Fibroblast of lung (primary cell): ENCODE measurements around the gene PCSK5. TPM values are rescaled to one million over a fixed set of nuclear protein-coding genes. Genes with fewer than 3 reads are reported as not detected.

ENCODE experiments used
- DNase-seq, 2 donors: peaks; one replicate each; pipeline versions ENCODE4 v3.0.0 to v3.0.0-alpha.2; 2010; ENCODE audit warnings: low read depth in 2 of 2
- H2AFZ ChIP-seq: 2 replicates; pipeline ENCODE4 v1.5.1; 2012; ENCODE audit warnings: low read length, control low read depth, inconsistent platforms
- H3K27ac ChIP-seq: 2 replicates; pipeline ENCODE4 v1.5.1; 2011; ENCODE audit warnings: low read length, control low read depth; ENCODE audit not compliant: insufficient read depth
- H3K27me3 ChIP-seq: 2 replicates; pipeline ENCODE4 v1.5.1; 2011; ENCODE audit warnings: mild to moderate bottlenecking, low read length; ENCODE audit not compliant: control insufficient read depth, insufficient read depth
- H3K36me3 ChIP-seq: 2 replicates; pipeline ENCODE4 v1.5.1; 2011; ENCODE audit warnings: low read length; ENCODE audit not compliant: control insufficient read depth, insufficient read depth
- H3K4me1 ChIP-seq: 2 replicates; pipeline ENCODE4 v1.5.1; 2011; ENCODE audit warnings: low read length; ENCODE audit not compliant: control insufficient read depth, insufficient read depth; ENCODE audit errors: extremely low read depth
- H3K4me2 ChIP-seq: 2 replicates; pipeline ENCODE4 v1.5.1; 2011; ENCODE audit warnings: low read length, control low read depth; ENCODE audit not compliant: insufficient read depth; ENCODE audit errors: extremely low read depth
- H3K4me3 ChIP-seq, 4 experiments: fragments of 200-600 bp in 1 of 4; sonication (generic) in 1 of 4; replicated peaks in 1 of 4; 2 replicates each; pipeline ENCODE4 v1.5.1; 2011 to 2016; ENCODE audit warnings: low read length in 4 of 4, low read depth in 3 of 4, mild to moderate bottlenecking in 3 of 4, control low read depth in 2 of 4, inconsistent platforms in 1 of 4, mixed read lengths in 1 of 4; ENCODE audit not compliant: insufficient read depth in 1 of 4; ENCODE audit errors: control extremely low read depth in 1 of 4
- H3K79me2 ChIP-seq: 2 replicates; pipeline ENCODE4 v1.5.1; 2012; ENCODE audit warnings: mild to moderate bottlenecking, low read length, inconsistent platforms; ENCODE audit not compliant: control insufficient read depth, insufficient read depth
- H3K9ac ChIP-seq: 2 replicates; pipeline ENCODE4 v1.5.1; 2011; ENCODE audit warnings: mild to moderate bottlenecking, low read length, control low read depth; ENCODE audit not compliant: insufficient read depth
- H3K9me3 ChIP-seq: 2 replicates; pipeline ENCODE4 v1.5.1; 2012; ENCODE audit warnings: low read depth, low read length; ENCODE audit not compliant: control insufficient read depth, insufficient read depth
- H4K20me1 ChIP-seq: 2 replicates; pipeline ENCODE4 v1.5.1; 2011; ENCODE audit warnings: low read length; ENCODE audit not compliant: control insufficient read depth, insufficient read depth; ENCODE audit errors: extremely low read depth
- CTCF ChIP-seq, 2 donors: IDR thresholded peaks in 1 of 2; conservative IDR thresholded peaks in 1 of 2; 1 replicate in 1 of 2; 2 replicates in 1 of 2; pipeline ENCODE4 v1.5.1; 2011 to 2012; ENCODE audit warnings: low read length in 2 of 2, control low read depth in 1 of 2, inconsistent platforms in 1 of 2, low read depth in 1 of 2, mild to moderate bottlenecking in 1 of 2
- EZH2 ChIP-seq: IDR thresholded peaks from 2 replicates; pipeline ENCODE4 v1.5.1; 2012; ENCODE audit warnings: low read length, control low read depth, mild to moderate bottlenecking; ENCODE audit errors: missing control alignments
- polyA plus RNA-seq, 2 donors: library from polyadenylated mRNA; depleted of rRNA in 1 of 2; stranded (reverse) in 1 of 2; unstranded in 1 of 2; fragments of >200 nt; gene quantifications; 2 replicates each; pipeline ENCODE4 v1.2.1, GENCODE V29; 2011 to 2012; ENCODE audit warnings: missing spikeins in 1 of 2
- total RNA-seq: library from RNA; depleted of rRNA; stranded (reverse); fragments of >200 nt; gene quantifications from 2 replicates; pipeline ENCODE4 v1.2.1, GENCODE V29; 2014

The PCSK5 gene
- total and polyA plus RNA-seq, 2 donors (not counting 1 experiment from before 2014, with no cell fraction given) = 3.1 to 4.8 TPM

- TF ChIP-seq EZH2 (no peak), CTCF (conservative IDR thresholded peaks at IDR 0.05 in 1 of 2, IDR thresholded peaks at IDR 0.05 in 1 of 2; ENCODE audit: low read depth in 1 of 2, low read length in 2 of 2) (no peak)
- no peaks in the 10 kb centered on the region for H3K27me3 ChIP-seq
- no peak overlapping the region for H3K27ac ChIP-seq
- no peaks in the 10 kb centered on the region for H3K9me3 ChIP-seq
- no peaks in the 10 kb centered on the region for H4K20me1 ChIP-seq
- no peaks in the 10 kb centered on the region for H3K4me1 ChIP-seq
- DNase-seq = no peak
- no peak overlapping the region for H2AFZ ChIP-seq
- no peak overlapping the region for H3K9ac ChIP-seq
- no peaks in the 10 kb centered on the region for H3K36me3 ChIP-seq
- no peak overlapping the region for H3K4me2 ChIP-seq
- no peak overlapping the region for H3K4me3 ChIP-seq
- H3K79me2 ChIP-seq = no peaks in the 10 kb centered on the region
These were observed 225.6 kb downstream of the PCSK5 start for GRCh38 chr9:76115982-76116646.

GRCh38 chr9:76116913-76117312 is 226.4 kb downstream of the PCSK5 start:
- DNase-seq = peak in 1 of 2 donors; percentile 43
- H3K27me3 ChIP-seq = no peaks in the 10 kb centered on the region
- no peak overlapping the region for H3K9ac ChIP-seq
- no peak overlapping the region for H3K4me2 ChIP-seq
- H3K36me3 ChIP-seq = no peaks in the 10 kb centered on the region
- no peaks in the 10 kb centered on the region for H3K9me3 ChIP-seq
- no peaks in the 10 kb centered on the region for H4K20me1 ChIP-seq
- no peaks in the 10 kb centered on the region for H3K79me2 ChIP-seq
- H3K4me1 ChIP-seq = no peaks in the 10 kb centered on the region
- H2AFZ ChIP-seq = no peak overlapping the region
- TF ChIP-seq CTCF (conservative IDR thresholded peaks at IDR 0.05 in 1 of 2, IDR thresholded peaks at IDR 0.05 in 1 of 2; ENCODE audit: low read depth in 1 of 2, low read length in 2 of 2) = no peak
- TF ChIP-seq EZH2 = no peak
- H3K4me3 ChIP-seq = no peak overlapping the region
- no peak overlapping the region for H3K27ac ChIP-seq

GRCh38 chr9:76127637-76128036 is 237.2 kb downstream of the PCSK5 start:
- no peak overlapping the region for H2AFZ ChIP-seq
- H3K9me3 ChIP-seq = no peaks in the 10 kb centered on the region
- no peak for DNase-seq
- no peak overlapping the region for H3K27ac ChIP-seq
- no peak overlapping the region for H3K4me2 ChIP-seq
- no peaks in the 10 kb centered on the region for H3K79me2 ChIP-seq
- H3K27me3 ChIP-seq = no peaks in the 10 kb centered on the region
- no peaks in the 10 kb centered on the region for H4K20me1 ChIP-seq
- no peak overlapping the region for H3K9ac ChIP-seq
- TF ChIP-seq CTCF (conservative IDR thresholded peaks at IDR 0.05 in 1 of 2, IDR thresholded peaks at IDR 0.05 in 1 of 2; ENCODE audit: low read depth in 1 of 2, low read length in 2 of 2) (no peak), EZH2 (no peak)
- no peaks in the 10 kb centered on the region for H3K36me3 ChIP-seq
- no peaks in the 10 kb centered on the region for H3K4me1 ChIP-seq
- no peak overlapping the region for H3K4me3 ChIP-seq
